GM12873 (cell line): Measurements from ENCODE around the gene ACKR4.

ENCODE experiments used
- TF ChIP-seq, protein P1 (sequence below): IDR thresholded peaks from 2 replicates; pipeline ENCODE4 v1.5.1; 2012; ENCODE audit warnings: low read depth, mild to moderate bottlenecking, moderate library complexity, low read length, control low read depth; ENCODE audit not compliant: insufficient read depth; ENCODE audit errors: missing control alignments

The ACKR4 gene

DNA sequence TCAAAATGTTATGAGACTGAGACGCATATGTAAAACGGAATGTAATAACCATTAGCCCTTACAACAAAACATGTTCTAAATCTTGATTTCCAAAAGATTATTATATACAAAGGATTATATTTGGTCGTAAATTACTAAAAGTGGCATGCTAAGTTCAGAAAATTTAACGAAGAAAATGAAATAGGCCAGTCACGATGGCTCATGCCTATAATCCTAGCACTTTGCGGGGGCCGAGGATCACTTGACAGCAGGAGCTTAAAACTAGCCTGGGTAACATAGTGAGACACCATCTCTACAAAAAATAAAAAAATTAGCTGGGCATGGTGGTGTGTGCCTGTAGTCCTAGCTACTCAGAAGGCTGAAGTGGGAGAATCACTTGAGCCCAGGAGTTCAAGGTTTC lies 33.5 kb downstream of the ACKR4 start:
- TF ChIP-seq, protein P1, sequence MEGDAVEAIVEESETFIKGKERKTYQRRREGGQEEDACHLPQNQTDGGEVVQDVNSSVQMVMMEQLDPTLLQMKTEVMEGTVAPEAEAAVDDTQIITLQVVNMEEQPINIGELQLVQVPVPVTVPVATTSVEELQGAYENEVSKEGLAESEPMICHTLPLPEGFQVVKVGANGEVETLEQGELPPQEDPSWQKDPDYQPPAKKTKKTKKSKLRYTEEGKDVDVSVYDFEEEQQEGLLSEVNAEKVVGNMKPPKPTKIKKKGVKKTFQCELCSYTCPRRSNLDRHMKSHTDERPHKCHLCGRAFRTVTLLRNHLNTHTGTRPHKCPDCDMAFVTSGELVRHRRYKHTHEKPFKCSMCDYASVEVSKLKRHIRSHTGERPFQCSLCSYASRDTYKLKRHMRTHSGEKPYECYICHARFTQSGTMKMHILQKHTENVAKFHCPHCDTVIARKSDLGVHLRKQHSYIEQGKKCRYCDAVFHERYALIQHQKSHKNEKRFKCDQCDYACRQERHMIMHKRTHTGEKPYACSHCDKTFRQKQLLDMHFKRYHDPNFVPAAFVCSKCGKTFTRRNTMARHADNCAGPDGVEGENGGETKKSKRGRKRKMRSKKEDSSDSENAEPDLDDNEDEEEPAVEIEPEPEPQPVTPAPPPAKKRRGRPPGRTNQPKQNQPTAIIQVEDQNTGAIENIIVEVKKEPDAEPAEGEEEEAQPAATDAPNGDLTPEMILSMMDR: no peak

DNA sequence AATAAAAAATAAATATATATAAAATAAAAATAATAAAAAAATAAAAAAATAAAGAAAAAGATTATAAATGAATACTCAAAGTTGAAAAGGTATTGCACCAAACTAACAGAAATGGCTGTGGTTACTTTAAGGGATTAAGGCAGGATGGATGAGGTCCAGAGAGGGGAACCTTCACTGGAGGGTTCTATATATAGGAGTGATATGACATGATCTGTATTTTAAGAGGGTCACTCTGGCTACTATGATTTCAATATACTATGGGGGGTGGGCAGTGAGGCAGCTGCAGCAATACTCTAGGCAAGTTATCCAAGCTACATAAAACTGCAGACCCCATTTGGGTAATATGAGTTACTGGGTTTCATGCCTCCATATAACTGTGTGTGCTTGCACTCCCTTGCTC lies 38.0 kb downstream of the ACKR4 start:
- TF ChIP-seq, protein P1: no peak

DNA sequence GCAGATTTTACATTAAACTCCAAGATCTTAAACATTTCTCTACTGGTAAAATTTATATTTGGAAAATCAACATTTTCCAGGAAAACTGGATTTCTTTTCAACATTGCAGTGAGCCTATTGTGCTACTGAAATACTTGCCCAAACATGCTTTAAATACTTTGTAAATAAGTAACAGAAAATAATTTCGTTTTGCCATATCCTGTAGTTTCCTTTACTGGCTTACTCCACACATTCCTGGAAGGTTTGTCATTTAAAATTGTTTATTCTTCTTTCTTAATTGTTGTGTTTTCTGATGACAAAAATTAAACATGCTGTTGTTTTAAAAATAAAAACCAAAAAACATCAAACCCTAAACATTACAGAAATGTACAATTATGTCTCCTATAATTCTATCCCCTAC lies 40.5 kb downstream of the ACKR4 start:
- TF ChIP-seq, protein P1: no peak

DNA sequence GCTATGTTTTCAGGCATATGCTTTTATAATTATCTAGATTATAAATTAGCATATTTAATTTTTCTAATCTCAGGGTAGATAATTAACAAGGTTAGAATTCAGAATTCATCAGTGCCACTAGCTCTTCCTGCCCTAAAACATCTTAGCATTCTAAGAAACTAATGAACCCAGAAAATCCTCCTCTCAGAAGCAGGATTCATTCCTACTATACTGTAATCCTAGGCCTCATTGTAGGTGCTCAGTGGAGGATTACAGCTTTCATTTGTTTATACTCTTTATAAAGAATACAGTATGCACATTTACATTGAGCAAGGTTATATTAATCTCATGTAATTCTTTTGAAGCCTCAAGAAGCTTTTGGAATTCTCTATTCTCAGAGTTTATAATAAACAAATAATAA lies 41.6 kb downstream of the ACKR4 start:
- TF ChIP-seq, protein P1: no peak

DNA sequence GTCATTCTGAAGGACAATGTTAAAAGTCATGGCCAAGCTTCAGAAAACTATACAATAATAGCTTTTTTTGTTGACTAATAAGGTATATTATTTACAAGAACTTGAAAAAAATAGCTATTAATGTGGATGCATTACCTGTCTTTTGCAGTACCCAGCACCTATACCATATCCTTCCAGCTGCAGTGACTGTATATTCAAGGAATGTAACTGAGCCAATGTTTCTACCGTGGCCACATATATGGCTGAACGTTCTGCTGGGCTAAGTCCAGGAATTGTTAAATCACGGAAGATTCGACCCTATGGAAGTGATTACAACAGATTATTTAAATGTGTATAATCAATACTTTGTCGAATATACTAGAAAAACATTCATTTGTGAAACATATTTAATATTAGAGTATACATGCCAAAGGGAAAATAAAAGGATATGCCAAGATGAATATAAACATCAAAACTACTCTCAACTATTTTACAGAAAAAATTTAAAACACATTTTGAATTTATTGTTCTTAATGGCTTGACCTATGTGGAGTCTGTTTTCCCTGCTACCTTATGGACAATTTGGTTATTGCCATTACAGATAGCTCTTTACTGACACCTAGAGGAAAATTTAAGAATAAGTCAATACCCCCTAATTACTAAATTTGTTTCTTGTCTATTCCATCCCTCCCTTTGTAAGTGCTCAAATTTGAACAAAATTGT lies 44.9 kb downstream of the ACKR4 start:
- TF ChIP-seq, protein P1: peak; percentile 62

DNA sequence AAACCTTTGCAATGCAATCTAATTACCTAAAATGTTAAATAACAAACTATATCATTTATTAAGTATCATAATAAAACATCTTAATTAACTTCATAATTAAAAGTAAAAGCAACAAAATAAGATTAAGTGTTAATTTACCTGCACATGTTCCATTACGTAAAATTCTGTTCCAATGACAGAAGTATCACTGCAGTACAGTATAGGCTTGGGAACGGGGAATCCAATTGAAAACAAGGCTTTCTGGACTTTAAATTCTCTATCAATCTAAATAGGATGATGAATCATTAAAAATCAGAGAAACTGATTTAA lies 45.4 kb downstream of the ACKR4 start:
- TF ChIP-seq, protein P1: no peak

DNA sequence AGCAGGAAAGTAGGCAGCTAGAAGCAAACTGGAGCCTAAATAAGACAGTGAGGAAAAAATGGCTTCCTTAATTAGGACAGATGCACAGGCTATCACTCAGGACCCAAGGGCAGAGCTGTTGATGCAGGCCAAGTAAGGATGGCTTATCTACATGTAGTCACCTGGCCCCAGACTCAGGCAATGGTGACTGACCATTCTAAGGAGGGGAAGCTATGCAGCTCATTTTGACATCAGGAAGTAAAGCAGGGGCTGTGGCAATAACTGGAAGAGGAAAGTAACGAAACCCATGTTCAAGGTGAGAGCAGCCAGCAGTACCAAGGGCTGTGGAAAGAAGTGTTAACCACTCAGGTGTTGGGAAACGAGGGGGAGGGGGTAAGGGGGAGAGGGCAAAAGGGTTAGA lies 46.3 kb downstream of the ACKR4 start:
- TF ChIP-seq, protein P1: no peak
